Fibroblast of lung (primary cell): Measurements from ENCODE around the gene RERG. TPM values are rescaled to one million over a fixed set of nuclear protein-coding genes. Genes with fewer than 3 reads are reported as not detected.

Experiments
- DNase-seq, 2 donors: peaks; one replicate each; pipeline versions ENCODE4 v3.0.0 to v3.0.0-alpha.2; 2010; ENCODE audit warnings: low read depth in 2 of 2
- H2AFZ ChIP-seq: 2 replicates; pipeline ENCODE4 v1.5.1; 2012; ENCODE audit warnings: low read length, control low read depth, inconsistent platforms
- H3K27ac ChIP-seq: 2 replicates; pipeline ENCODE4 v1.5.1; 2011; ENCODE audit warnings: low read length, control low read depth; ENCODE audit not compliant: insufficient read depth
- H3K27me3 ChIP-seq: 2 replicates; pipeline ENCODE4 v1.5.1; 2011; ENCODE audit warnings: mild to moderate bottlenecking, low read length; ENCODE audit not compliant: control insufficient read depth, insufficient read depth
- H3K36me3 ChIP-seq: 2 replicates; pipeline ENCODE4 v1.5.1; 2011; ENCODE audit warnings: low read length; ENCODE audit not compliant: control insufficient read depth, insufficient read depth
- H3K4me1 ChIP-seq: 2 replicates; pipeline ENCODE4 v1.5.1; 2011; ENCODE audit warnings: low read length; ENCODE audit not compliant: control insufficient read depth, insufficient read depth; ENCODE audit errors: extremely low read depth
- H3K4me2 ChIP-seq: 2 replicates; pipeline ENCODE4 v1.5.1; 2011; ENCODE audit warnings: low read length, control low read depth; ENCODE audit not compliant: insufficient read depth; ENCODE audit errors: extremely low read depth
- H3K4me3 ChIP-seq, 4 experiments: fragments of 200-600 bp in 1 of 4; sonication (generic) in 1 of 4; replicated peaks in 1 of 4; 2 replicates each; pipeline ENCODE4 v1.5.1; 2011 to 2016; ENCODE audit warnings: low read length in 4 of 4, low read depth in 3 of 4, mild to moderate bottlenecking in 3 of 4, control low read depth in 2 of 4, inconsistent platforms in 1 of 4, mixed read lengths in 1 of 4; ENCODE audit not compliant: insufficient read depth in 1 of 4; ENCODE audit errors: control extremely low read depth in 1 of 4
- H3K79me2 ChIP-seq: 2 replicates; pipeline ENCODE4 v1.5.1; 2012; ENCODE audit warnings: mild to moderate bottlenecking, low read length, inconsistent platforms; ENCODE audit not compliant: control insufficient read depth, insufficient read depth
- H3K9ac ChIP-seq: 2 replicates; pipeline ENCODE4 v1.5.1; 2011; ENCODE audit warnings: mild to moderate bottlenecking, low read length, control low read depth; ENCODE audit not compliant: insufficient read depth
- H3K9me3 ChIP-seq: 2 replicates; pipeline ENCODE4 v1.5.1; 2012; ENCODE audit warnings: low read depth, low read length; ENCODE audit not compliant: control insufficient read depth, insufficient read depth
- H4K20me1 ChIP-seq: 2 replicates; pipeline ENCODE4 v1.5.1; 2011; ENCODE audit warnings: low read length; ENCODE audit not compliant: control insufficient read depth, insufficient read depth; ENCODE audit errors: extremely low read depth
- EZH2 ChIP-seq: IDR thresholded peaks from 2 replicates; pipeline ENCODE4 v1.5.1; 2012; ENCODE audit warnings: low read length, control low read depth, mild to moderate bottlenecking; ENCODE audit errors: missing control alignments
- polyA plus RNA-seq, 2 donors: library from polyadenylated mRNA; depleted of rRNA in 1 of 2; stranded (reverse) in 1 of 2; unstranded in 1 of 2; fragments of >200 nt; gene quantifications; 2 replicates each; pipeline ENCODE4 v1.2.1, GENCODE V29; 2011 to 2012; ENCODE audit warnings: missing spikeins in 1 of 2
- total RNA-seq: library from RNA; depleted of rRNA; stranded (reverse); fragments of >200 nt; gene quantifications from 2 replicates; pipeline ENCODE4 v1.2.1, GENCODE V29; 2014
- TF ChIP-seq, protein P1 (sequence below), 2 donors: IDR thresholded peaks in 1 of 2; conservative IDR thresholded peaks in 1 of 2; 1 replicate in 1 of 2; 2 replicates in 1 of 2; pipeline ENCODE4 v1.5.1; 2011 to 2012; ENCODE audit warnings: low read length in 2 of 2, control low read depth in 1 of 2, inconsistent platforms in 1 of 2, low read depth in 1 of 2, mild to moderate bottlenecking in 1 of 2

The RERG gene
- total and polyA plus RNA-seq, 2 donors (not counting 1 experiment from before 2014, with no cell fraction given) = 0.33 to 0.57 TPM

DNA sequence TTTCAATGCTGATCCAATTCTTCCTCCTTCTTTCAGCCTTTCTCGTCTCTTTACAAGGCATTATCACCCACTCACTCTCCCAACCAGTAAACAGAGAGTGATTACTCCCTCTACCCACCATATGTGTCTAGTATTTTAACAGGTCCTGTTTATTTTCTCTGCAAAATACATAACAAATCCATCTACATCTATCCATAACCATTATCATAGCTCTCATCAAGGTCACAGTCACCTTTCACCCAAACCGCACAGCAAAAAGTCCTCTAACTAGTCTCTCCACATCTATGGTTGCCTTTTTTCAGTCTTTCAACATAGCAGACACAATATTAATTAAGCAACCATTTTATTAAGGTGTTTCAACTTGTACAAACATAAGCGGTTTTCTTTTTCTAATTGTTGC lies 21.9 kb upstream of the RERG start:
- Histone ChIP-seq H3K79me2 (no peaks in the 10 kb centered on the region), H2AFZ (no peak overlapping the region), H3K4me3 (no peak overlapping the region), H3K4me1 (no peaks in the 10 kb centered on the region), H3K4me2 (no peak overlapping the region), H3K27me3 (peaks cover 4% of the 10 kb centered on the region), H3K9me3 (no peaks in the 10 kb centered on the region), H3K9ac (no peak overlapping the region), H3K36me3 (no peaks in the 10 kb centered on the region), H3K27ac (no peak overlapping the region), H4K20me1 (no peaks in the 10 kb centered on the region)
- DNase-seq = no peak
- TF ChIP-seq, protein P1, sequence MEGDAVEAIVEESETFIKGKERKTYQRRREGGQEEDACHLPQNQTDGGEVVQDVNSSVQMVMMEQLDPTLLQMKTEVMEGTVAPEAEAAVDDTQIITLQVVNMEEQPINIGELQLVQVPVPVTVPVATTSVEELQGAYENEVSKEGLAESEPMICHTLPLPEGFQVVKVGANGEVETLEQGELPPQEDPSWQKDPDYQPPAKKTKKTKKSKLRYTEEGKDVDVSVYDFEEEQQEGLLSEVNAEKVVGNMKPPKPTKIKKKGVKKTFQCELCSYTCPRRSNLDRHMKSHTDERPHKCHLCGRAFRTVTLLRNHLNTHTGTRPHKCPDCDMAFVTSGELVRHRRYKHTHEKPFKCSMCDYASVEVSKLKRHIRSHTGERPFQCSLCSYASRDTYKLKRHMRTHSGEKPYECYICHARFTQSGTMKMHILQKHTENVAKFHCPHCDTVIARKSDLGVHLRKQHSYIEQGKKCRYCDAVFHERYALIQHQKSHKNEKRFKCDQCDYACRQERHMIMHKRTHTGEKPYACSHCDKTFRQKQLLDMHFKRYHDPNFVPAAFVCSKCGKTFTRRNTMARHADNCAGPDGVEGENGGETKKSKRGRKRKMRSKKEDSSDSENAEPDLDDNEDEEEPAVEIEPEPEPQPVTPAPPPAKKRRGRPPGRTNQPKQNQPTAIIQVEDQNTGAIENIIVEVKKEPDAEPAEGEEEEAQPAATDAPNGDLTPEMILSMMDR (conservative IDR thresholded peaks at IDR 0.05 in 1 of 2, IDR thresholded peaks at IDR 0.05 in 1 of 2; ENCODE audit: low read depth in 1 of 2, low read length in 2 of 2) = no peak
- no peak for TF ChIP-seq EZH2

DNA sequence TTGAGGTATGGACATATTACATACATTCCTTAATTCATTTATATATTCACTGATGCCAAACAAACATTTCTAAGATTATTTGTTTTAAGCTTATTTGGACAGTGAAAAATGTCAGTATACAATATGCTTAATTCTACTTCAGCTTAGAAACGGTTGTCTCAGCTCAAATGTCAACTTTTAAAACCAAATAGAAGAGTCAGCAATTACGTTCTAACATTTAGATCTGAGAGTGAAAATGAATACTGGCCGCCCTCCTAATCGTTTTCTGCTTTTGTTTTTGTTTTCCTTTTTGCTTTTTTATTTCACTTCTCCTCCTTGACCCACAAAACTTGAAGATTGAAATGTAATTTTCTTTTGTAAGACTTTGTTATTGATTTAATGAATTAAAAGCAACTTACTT lies 19.7 kb upstream of the RERG start:
- peaks cover 4% of the 10 kb centered on the region for H3K27me3 ChIP-seq
- H3K79me2 ChIP-seq = no peaks in the 10 kb centered on the region
- no peak overlapping the region for H2AFZ ChIP-seq
- H3K4me3 ChIP-seq = no peak overlapping the region
- H3K36me3 ChIP-seq = no peaks in the 10 kb centered on the region
- H4K20me1 ChIP-seq = no peaks in the 10 kb centered on the region
- TF ChIP-seq, protein P1 (conservative IDR thresholded peaks at IDR 0.05 in 1 of 2, IDR thresholded peaks at IDR 0.05 in 1 of 2; ENCODE audit: low read depth in 1 of 2, low read length in 2 of 2) = no peak
- no peak for TF ChIP-seq EZH2
- no peak overlapping the region for H3K27ac ChIP-seq
- H3K9me3 ChIP-seq = no peaks in the 10 kb centered on the region
- no peaks in the 10 kb centered on the region for H3K4me1 ChIP-seq
- no peak for DNase-seq
- no peak overlapping the region for H3K4me2 ChIP-seq
- no peak overlapping the region for H3K9ac ChIP-seq

DNA sequence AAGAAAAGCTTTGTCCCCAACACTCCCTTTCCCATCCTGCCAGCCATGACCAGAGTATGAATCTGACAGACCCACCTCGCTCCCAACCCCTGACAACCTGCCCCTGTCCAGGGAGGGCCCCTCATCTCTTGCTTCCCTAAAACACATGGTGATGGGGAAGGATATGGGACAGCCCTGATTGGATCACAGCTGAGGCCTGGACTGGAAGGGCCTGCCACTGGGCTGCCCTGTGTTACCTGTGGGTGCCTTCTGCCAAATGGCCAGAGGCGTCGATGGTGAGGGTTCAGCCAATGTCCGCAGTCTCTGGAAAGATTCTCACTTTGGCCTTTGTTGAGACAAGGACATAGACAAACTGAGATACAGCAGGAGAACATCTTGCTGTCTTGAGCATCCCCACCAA lies 13.3 kb upstream of the RERG start:
- TF ChIP-seq, protein P1 (conservative IDR thresholded peaks at IDR 0.05 in 1 of 2, IDR thresholded peaks at IDR 0.05 in 1 of 2; ENCODE audit: low read depth in 1 of 2, low read length in 2 of 2) = no peak
- TF ChIP-seq EZH2 = no peak

More for the DNA sequence above, 13.3 kb upstream of the RERG start:
- Histone ChIP-seq H2AFZ (no peak overlapping the region), H3K9me3 (no peaks in the 10 kb centered on the region), H3K4me2 (no peak overlapping the region), H3K79me2 (no peaks in the 10 kb centered on the region), H3K4me1 (no peaks in the 10 kb centered on the region), H4K20me1 (no peaks in the 10 kb centered on the region), H3K9ac (no peak overlapping the region), H3K4me3 (no peak overlapping the region), H3K27me3 (no peaks in the 10 kb centered on the region), H3K36me3 (no peaks in the 10 kb centered on the region), H3K27ac (no peak overlapping the region)
- no peak for DNase-seq
